Measurements from ENCODE around the gene ZYG11A. TPM values are rescaled to one million over a fixed set of nuclear protein-coding genes. Genes with fewer than 3 reads are reported as not detected.

ZYG11A gene
- total RNA-seq, 1 donor from 2014 or later: not detected

GRCh38 chr1:52916241-52916975 lies 73.8 kb downstream of the ZYG11A start:
- intact Hi-C loops (cut with DNase I): no loop called here
- no peak for DNase-seq (ENCODE audit: low spot score in 2 of 2)
- Histone ChIP-seq H3K27me3 (no peaks in the 10 kb centered on the region), H3K4me1 (peaks cover 0 to 6% of the 10 kb centered on the region in 2 donors), H3K27ac (no peak overlapping the region), H3K9me3 (no peaks in the 10 kb centered on the region), H3K36me3 (peaks cover 0 to 6% of the 10 kb centered on the region in 2 donors), H3K4me3 (no peak overlapping the region)
- TF ChIP-seq, protein P1, sequence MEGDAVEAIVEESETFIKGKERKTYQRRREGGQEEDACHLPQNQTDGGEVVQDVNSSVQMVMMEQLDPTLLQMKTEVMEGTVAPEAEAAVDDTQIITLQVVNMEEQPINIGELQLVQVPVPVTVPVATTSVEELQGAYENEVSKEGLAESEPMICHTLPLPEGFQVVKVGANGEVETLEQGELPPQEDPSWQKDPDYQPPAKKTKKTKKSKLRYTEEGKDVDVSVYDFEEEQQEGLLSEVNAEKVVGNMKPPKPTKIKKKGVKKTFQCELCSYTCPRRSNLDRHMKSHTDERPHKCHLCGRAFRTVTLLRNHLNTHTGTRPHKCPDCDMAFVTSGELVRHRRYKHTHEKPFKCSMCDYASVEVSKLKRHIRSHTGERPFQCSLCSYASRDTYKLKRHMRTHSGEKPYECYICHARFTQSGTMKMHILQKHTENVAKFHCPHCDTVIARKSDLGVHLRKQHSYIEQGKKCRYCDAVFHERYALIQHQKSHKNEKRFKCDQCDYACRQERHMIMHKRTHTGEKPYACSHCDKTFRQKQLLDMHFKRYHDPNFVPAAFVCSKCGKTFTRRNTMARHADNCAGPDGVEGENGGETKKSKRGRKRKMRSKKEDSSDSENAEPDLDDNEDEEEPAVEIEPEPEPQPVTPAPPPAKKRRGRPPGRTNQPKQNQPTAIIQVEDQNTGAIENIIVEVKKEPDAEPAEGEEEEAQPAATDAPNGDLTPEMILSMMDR (IDR thresholded peaks at IDR 0.05): no peak

DNA sequence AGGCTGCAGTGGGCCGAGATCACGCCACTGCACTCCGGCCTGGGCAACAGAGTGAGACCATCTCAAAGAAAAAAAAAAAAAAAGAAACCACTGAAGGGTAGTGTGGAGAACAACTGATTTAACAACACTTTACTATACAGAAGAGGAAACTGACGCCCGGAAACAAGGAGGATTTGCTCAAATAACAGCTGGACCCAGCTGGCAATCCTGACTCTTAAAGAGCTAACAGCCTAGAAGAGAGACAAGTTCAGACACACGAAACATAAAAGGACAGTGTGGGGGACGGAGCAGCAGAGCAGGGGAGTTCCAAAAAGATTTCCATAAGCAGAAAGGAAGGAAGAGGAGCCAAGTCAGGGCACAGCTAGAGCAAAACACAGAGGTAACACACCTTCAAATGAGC lies 74.6 kb downstream of the ZYG11A start:
- TF ChIP-seq, protein P1 (IDR thresholded peaks at IDR 0.05): no peak
- peaks cover 0 to 6% of the 10 kb centered on the region in 2 donors for H3K4me1 ChIP-seq
- H3K27ac ChIP-seq: no peak overlapping the region
- no peak for DNase-seq (ENCODE audit: low spot score in 2 of 2)
- no peaks in the 10 kb centered on the region for H3K36me3 ChIP-seq
- intact Hi-C loops (cut with DNase I): no loop called here
- H3K27me3 ChIP-seq: no peaks in the 10 kb centered on the region
- no peak overlapping the region for H3K4me3 ChIP-seq
- no peaks in the 10 kb centered on the region for H3K9me3 ChIP-seq

DNA sequence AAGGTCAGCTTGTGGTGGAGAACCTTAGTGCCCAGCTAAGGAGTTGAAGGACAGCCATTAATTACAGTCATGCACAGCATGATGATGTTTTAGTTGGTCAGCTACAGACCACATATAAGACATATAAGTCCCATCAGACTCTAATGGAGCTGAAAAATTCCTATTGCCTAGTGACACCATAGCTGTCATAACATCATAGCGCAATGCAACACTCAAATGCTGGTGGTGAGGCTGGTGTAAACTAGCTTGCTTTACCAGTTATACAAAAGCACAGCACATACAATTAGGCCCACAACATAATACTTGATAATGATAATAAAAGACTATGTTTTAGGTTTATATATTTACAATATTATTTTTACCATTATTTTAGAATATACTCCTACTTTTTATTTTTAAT lies 75.0 kb downstream of the ZYG11A start:
- Histone ChIP-seq H3K9me3 (no peaks in the 10 kb centered on the region), H3K27me3 (no peaks in the 10 kb centered on the region), H3K27ac (no peak overlapping the region), H3K4me1 (peaks cover 0 to 6% of the 10 kb centered on the region in 2 donors), H3K4me3 (no peak overlapping the region), H3K36me3 (no peaks in the 10 kb centered on the region)
- intact Hi-C loops (cut with DNase I): no loop called here
- TF ChIP-seq, protein P1 (IDR thresholded peaks at IDR 0.05): no peak
- DNase-seq (ENCODE audit: low spot score in 2 of 2): no peak

DNA sequence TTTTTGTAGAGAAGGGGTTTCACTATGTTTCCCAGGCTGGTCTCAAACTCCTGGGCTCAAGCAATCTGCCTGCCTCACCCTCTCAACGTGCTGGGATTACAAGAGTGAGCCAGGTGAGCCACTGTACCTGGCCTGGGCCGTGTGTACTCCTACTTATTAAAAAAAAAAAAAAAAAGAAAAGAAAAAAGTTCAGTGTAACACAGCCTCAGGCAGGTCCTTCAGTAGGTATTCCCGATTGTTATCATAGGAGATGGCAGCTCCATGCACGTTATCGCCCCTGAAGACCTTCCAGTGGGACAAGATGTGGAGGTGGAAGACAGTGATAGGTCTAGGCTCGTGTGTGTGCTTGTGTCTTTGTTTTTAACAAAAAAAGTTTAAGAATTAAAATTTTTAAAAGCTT lies 75.6 kb downstream of the ZYG11A start:
- Histone ChIP-seq H3K27me3 (no peaks in the 10 kb centered on the region), H3K27ac (no peak overlapping the region), H3K9me3 (no peaks in the 10 kb centered on the region), H3K36me3 (no peaks in the 10 kb centered on the region), H3K4me1 (peaks cover 0 to 6% of the 10 kb centered on the region in 2 donors), H3K4me3 (no peak overlapping the region)
- intact Hi-C loops (cut with DNase I): no loop called here
- no peak for DNase-seq (ENCODE audit: low spot score in 2 of 2)
- TF ChIP-seq, protein P1 (IDR thresholded peaks at IDR 0.05): no peak

- Histone ChIP-seq H3K4me1 (peaks cover 0 to 6% of the 10 kb centered on the region in 2 donors), H3K27me3 (no peaks in the 10 kb centered on the region), H3K9me3 (no peaks in the 10 kb centered on the region), H3K36me3 (no peaks in the 10 kb centered on the region), H3K27ac (no peak overlapping the region), H3K4me3 (no peak overlapping the region)
- TF ChIP-seq, protein P1 (IDR thresholded peaks at IDR 0.05): no peak
- no peak for DNase-seq (ENCODE audit: low spot score in 2 of 2)
- intact Hi-C loops (cut with DNase I): no loop called here
Measured at GRCh38 chr1:52919051-52919722, 76.6 kb downstream of the ZYG11A start.

Measured in ascending aorta (tissue), 2 donors.